ENCODE measurements around the gene GLA. TPM values are rescaled to one million over a fixed set of nuclear protein-coding genes. Genes with fewer than 3 reads are reported as not detected.

The GLA gene
- total RNA-seq, 1 experiment from 2014 or later = 46.0 TPM

- BruUV-seq (replicated peaks) = no TSS peak
- intact Hi-C loops (cut with micrococcal nuclease; ENCODE audit: unreplicated experiment) = no loop called here
- H3K4me1 Mint-ChIP-seq (ENCODE audit: low read depth, unreplicated experiment) = no peaks in the 10 kb centered on the region
- no peaks in the 10 kb centered on the region for H3K9me3 Mint-ChIP-seq (ENCODE audit: unreplicated experiment)
- H3K36me3 ChIP-seq (ENCODE audit: control insufficient read depth, insufficient read depth, low read length) = no peaks in the 10 kb centered on the region
- H3K27ac Mint-ChIP-seq (ENCODE audit: unreplicated experiment) = no peak overlapping the region
- no peak overlapping the region for H3K4me3 Mint-ChIP-seq (ENCODE audit: unreplicated experiment)
- ChIA-PET POLR2A (no interaction called here), CTCF (no interaction called here)
- DNase-seq = no peak
- no peaks in the 10 kb centered on the region for H3K27me3 Mint-ChIP-seq (ENCODE audit: insufficient read depth, unreplicated experiment)
- no peak overlapping the region for H3K4me3 ChIP-seq (ENCODE audit: low read depth, low read length)
- no peaks in the 10 kb centered on the region for H3K4me1 ChIP-seq
- no peaks in the 10 kb centered on the region for H3K27me3 ChIP-seq (replicated peaks; ENCODE audit: control insufficient read depth, insufficient read depth, low read length)
- no peak for TF ChIP-seq CTCF (IDR thresholded peaks at IDR 0.05; ENCODE audit: insufficient read depth in 1 of 2, low read depth in 1 of 2, low read length in 1 of 2, severe bottlenecking in 1 of 2, unreplicated experiment in 1 of 2)
- H3K9me3 ChIP-seq = no peaks in the 10 kb centered on the region
- no peaks in the 10 kb centered on the region for H3K36me3 Mint-ChIP-seq (ENCODE audit: insufficient read depth, unreplicated experiment)
Measured at GRCh38 chrX:101450085-101450484, 42.4 kb upstream of the GLA start.

DNA sequence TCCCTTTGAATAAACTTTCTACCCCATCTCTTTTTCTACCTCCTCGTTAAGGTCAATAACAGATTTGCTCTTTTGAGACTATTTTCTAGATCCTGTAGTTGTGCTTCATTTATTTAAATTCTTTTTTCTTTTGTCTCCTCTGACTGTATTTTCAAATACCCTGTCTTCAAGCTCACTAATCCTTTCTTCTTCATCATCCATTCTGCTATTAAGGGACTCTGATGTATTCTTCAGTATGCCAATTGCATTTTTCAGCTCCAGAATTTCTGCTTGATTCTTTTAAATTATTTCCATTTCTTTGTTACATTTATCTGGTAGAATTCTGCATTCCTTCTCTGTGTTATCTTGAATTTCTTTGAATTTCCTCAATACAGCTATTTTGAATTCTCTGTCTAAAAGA, 41.6 kb upstream of the GLA start:
- Mint-ChIP-seq H3K27me3 (ENCODE audit: insufficient read depth, unreplicated experiment) (no peaks in the 10 kb centered on the region), H3K4me1 (ENCODE audit: low read depth, unreplicated experiment) (no peaks in the 10 kb centered on the region), H3K36me3 (ENCODE audit: insufficient read depth, unreplicated experiment) (no peaks in the 10 kb centered on the region), H3K27ac (ENCODE audit: unreplicated experiment) (no peak overlapping the region), H3K4me3 (ENCODE audit: unreplicated experiment) (no peak overlapping the region), H3K9me3 (ENCODE audit: unreplicated experiment) (no peaks in the 10 kb centered on the region)
- Histone ChIP-seq H3K4me3 (ENCODE audit: low read depth, low read length) (no peak overlapping the region), H3K36me3 (ENCODE audit: control insufficient read depth, insufficient read depth, low read length) (no peaks in the 10 kb centered on the region), H3K9me3 (no peaks in the 10 kb centered on the region), H3K27me3 (replicated peaks; ENCODE audit: control insufficient read depth, insufficient read depth, low read length) (no peaks in the 10 kb centered on the region), H3K4me1 (no peaks in the 10 kb centered on the region)
- CTCF ChIA-PET = no interaction called here
- no peak for TF ChIP-seq CTCF (IDR thresholded peaks at IDR 0.05; ENCODE audit: insufficient read depth in 1 of 2, low read depth in 1 of 2, low read length in 1 of 2, severe bottlenecking in 1 of 2, unreplicated experiment in 1 of 2)
- POLR2A ChIA-PET = no interaction called here
- DNase-seq = no peak
- intact Hi-C loops (cut with micrococcal nuclease; ENCODE audit: unreplicated experiment) = no loop called here
- no TSS peak for BruUV-seq (replicated peaks)

GRCh38 chrX:101442085-101442484, 34.4 kb upstream of the GLA start:
- Histone ChIP-seq H3K36me3 (ENCODE audit: control insufficient read depth, insufficient read depth, low read length) (no peaks in the 10 kb centered on the region), H3K4me3 (ENCODE audit: low read depth, low read length) (no peak overlapping the region), H3K27me3 (replicated peaks; ENCODE audit: control insufficient read depth, insufficient read depth, low read length) (no peaks in the 10 kb centered on the region), H3K9me3 (no peaks in the 10 kb centered on the region), H3K4me1 (no peaks in the 10 kb centered on the region)
- CTCF ChIA-PET = no interaction called here
- H3K4me3 Mint-ChIP-seq (ENCODE audit: unreplicated experiment) = no peak overlapping the region
- DNase-seq = no peak
- H3K9me3 Mint-ChIP-seq (ENCODE audit: unreplicated experiment) = no peaks in the 10 kb centered on the region
- H3K27ac Mint-ChIP-seq (ENCODE audit: unreplicated experiment) = no peak overlapping the region
- BruUV-seq (replicated peaks) = no TSS peak
- intact Hi-C loops (cut with micrococcal nuclease; ENCODE audit: unreplicated experiment) = no loop called here
- no peaks in the 10 kb centered on the region for H3K36me3 Mint-ChIP-seq (ENCODE audit: insufficient read depth, unreplicated experiment)
- POLR2A ChIA-PET = no interaction called here
- H3K4me1 Mint-ChIP-seq (ENCODE audit: low read depth, unreplicated experiment) = no peaks in the 10 kb centered on the region
- no peaks in the 10 kb centered on the region for H3K27me3 Mint-ChIP-seq (ENCODE audit: insufficient read depth, unreplicated experiment)
- TF ChIP-seq CTCF (IDR thresholded peaks at IDR 0.05; ENCODE audit: insufficient read depth in 1 of 2, low read depth in 1 of 2, low read length in 1 of 2, severe bottlenecking in 1 of 2, unreplicated experiment in 1 of 2) = no peak
